Tibial nerve (tissue), 4 donors: ENCODE data around the gene MSH3. TPM values are rescaled to one million over a fixed set of nuclear protein-coding genes. Genes with fewer than 3 reads are reported as not detected.

ENCODE experiments used
- DNase-seq, 2 donors: peaks; one replicate each; pipeline ENCODE4 v3.0.0-alpha.2; 2019; ENCODE audit warnings: low spot score in 2 of 2
- H3K27ac ChIP-seq, 4 donors: fragments of 200-600 bp; sonication (generic) in 3 of 4; one replicate each; pipeline ENCODE4 v1.5.1; 2017 to 2019; ENCODE audit warnings: mild to moderate bottlenecking in 1 of 4
- H3K27me3 ChIP-seq, 2 donors: fragments of 200-600 bp; sonication (generic) in 1 of 2; one replicate each; pipeline versions ENCODE4 v1.5.1 to v1.6.0; 2017 to 2019
- H3K36me3 ChIP-seq, 3 donors: fragments of 200-600 bp; sonication (generic); one replicate each; pipeline ENCODE4 v1.5.1; 2018 to 2019
- H3K4me1 ChIP-seq, 4 donors: fragments of 200-600 bp; sonication (generic) in 3 of 4; one replicate each; pipeline ENCODE4 v1.5.1; 2017 to 2019
- H3K4me3 ChIP-seq, 4 donors: fragments of 200-600 bp; sonication (generic) in 3 of 4; one replicate each; pipeline ENCODE4 v1.5.1; 2017 to 2019; ENCODE audit warnings: mild to moderate bottlenecking in 1 of 4, moderate library complexity in 1 of 4
- H3K9me3 ChIP-seq, 4 donors: fragments of 200-600 bp; sonication (generic) in 3 of 4; one replicate each; pipeline ENCODE4 v1.5.1; 2017 to 2019
- CTCF ChIP-seq, 5 experiments: fragments of 200-600 bp in 3 of 5; fragments of 450-650 bp in 2 of 5; sonication (generic) in 3 of 5; IDR thresholded peaks; one replicate each; pipeline ENCODE4 v1.5.1; 2016 to 2019; ENCODE audit warnings: antibody characterized with exemption in 5 of 5, mild to moderate bottlenecking in 3 of 5, moderate library complexity in 2 of 5
- EP300 ChIP-seq, 2 donors: sonication (generic); formaldehyde crosslinking; IDR thresholded peaks; one replicate each; pipeline ENCODE4 v1.6.1; 2017; ENCODE audit warnings: antibody characterized with exemption in 2 of 2, mild to moderate bottlenecking in 1 of 2
- POLR2A ChIP-seq, 2 donors: fragments of 450-650 bp; IDR thresholded peaks; one replicate each; pipeline ENCODE4 v1.6.1; 2017; ENCODE audit warnings: antibody characterized with exemption in 2 of 2, mild to moderate bottlenecking in 2 of 2, moderate library complexity in 2 of 2
- WGBS, 2 donors: methylation state at CpG; one replicate each; pipeline ENCODE4 v1.1.5; 2018; 5-methylcytosine and 5-hydroxymethylcytosine counted together
- total RNA-seq, 4 donors: library from RNA; depleted of rRNA; stranded (reverse); fragments of >200 nt; gene quantifications; one replicate each; pipeline ENCODE4 v1.1.0, GENCODE V29; 2016

The MSH3 gene
- total RNA-seq, 4 donors from 2014 or later = 8.8 to 16.8 (median 12.4) TPM

DNA sequence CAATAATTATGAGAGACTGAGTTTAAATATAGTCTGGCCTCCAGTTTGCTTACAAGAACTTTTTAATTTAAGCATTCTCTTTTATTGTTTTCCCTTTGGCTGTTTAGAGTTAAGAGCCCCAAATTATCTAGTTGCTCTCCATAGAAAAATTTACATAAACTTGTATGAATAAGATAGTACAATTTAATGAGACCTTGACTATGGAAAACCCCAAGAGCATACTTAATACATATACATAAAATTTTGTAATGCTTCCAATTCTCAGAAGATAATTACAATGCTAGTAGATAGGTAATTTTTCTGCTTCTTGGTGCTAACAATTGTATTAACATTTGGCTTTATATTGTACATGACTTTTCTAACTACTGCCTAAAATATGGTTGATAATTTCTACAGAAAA, 20.3 kb upstream of the MSH3 start:
- DNase-seq = no peak
- no peaks in the 10 kb centered on the region for H3K27me3 ChIP-seq
- H3K4me3 ChIP-seq = no peak overlapping the region
- H3K4me1 ChIP-seq = no peaks in the 10 kb centered on the region
- TF ChIP-seq EP300 (IDR thresholded peaks at IDR 0.05) = no peak
- H3K9me3 ChIP-seq = no peaks in the 10 kb centered on the region
- peaks cover 0 to 61% (median 0%) of the 10 kb centered on the region in 3 donors for H3K36me3 ChIP-seq
- no peak overlapping the region for H3K27ac ChIP-seq

DNA sequence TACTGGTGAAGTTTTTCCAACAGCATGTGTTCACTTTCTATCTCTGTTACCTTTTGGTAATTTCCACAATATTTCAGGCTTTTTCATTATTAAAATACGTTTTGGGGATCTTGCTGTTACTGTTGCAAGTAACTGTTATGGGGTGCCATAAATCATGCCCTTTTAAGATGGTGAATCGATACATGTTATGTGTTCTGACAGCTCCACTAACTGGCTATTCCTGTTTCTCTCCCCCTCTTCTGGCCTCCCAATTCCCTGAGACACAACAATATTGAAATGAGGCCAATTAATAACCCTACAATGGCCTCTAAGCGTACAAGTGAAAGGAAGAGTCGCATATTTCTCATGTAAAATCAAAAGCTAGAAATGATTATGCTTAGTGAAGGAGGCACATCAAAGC, 13.1 kb upstream of the MSH3 start:
- no peak overlapping the region for H3K4me3 ChIP-seq
- no peak for DNase-seq
- H3K27me3 ChIP-seq = no peaks in the 10 kb centered on the region
- TF ChIP-seq CTCF (IDR thresholded peaks at IDR 0.05) (no peak), POLR2A (IDR thresholded peaks at IDR 0.05) (no peak), EP300 (IDR thresholded peaks at IDR 0.05) (no peak)
- no peaks in the 10 kb centered on the region for H3K9me3 ChIP-seq
- WGBS, 2 donors = 87% methylated on average over 4 of the region's 4 CpGs
- H3K4me1 ChIP-seq = no peaks in the 10 kb centered on the region
- no peak overlapping the region for H3K27ac ChIP-seq
- peaks cover 0 to 90% (median 0%) of the 10 kb centered on the region in 3 donors for H3K36me3 ChIP-seq

DNA sequence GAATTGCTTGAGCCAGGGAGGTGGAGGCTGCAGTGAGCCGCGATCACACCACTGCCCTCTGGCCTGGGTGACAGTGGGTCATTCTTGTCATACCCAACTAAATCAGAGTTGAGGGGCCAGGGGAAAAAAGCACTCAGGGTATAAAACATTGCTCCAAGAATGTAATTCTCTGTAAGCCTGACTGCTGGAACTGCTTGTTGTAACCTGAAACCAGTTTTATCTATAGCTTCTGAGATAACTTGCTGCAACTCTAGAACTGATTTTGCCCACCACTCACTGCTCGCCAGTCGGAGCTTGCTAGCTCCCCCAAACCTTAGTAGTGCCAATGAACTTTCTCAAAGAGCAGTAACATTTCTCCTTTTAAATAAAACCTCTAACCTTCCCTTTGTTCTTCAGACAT, 9.6 kb upstream of the MSH3 start:
- Histone ChIP-seq H3K4me1 (no peaks in the 10 kb centered on the region), H3K4me3 (no peak overlapping the region), H3K27me3 (no peaks in the 10 kb centered on the region), H3K27ac (no peak overlapping the region), H3K9me3 (no peaks in the 10 kb centered on the region), H3K36me3 (peaks cover 0 to 96% (median 0%) of the 10 kb centered on the region in 3 donors)
- no peak for DNase-seq
- TF ChIP-seq POLR2A (IDR thresholded peaks at IDR 0.05) (no peak), CTCF (IDR thresholded peaks at IDR 0.05) (no peak), EP300 (IDR thresholded peaks at IDR 0.05) (no peak)
- WGBS, 2 donors = 88 to 98% methylated on average over 4 of the region's 4 CpGs

GRCh38 chr5:80646926-80647325, 7.5 kb upstream of the MSH3 start:
- H3K4me1 ChIP-seq = no peaks in the 10 kb centered on the region
- H3K27me3 ChIP-seq = no peaks in the 10 kb centered on the region
- no peak for DNase-seq
- no peak overlapping the region for H3K4me3 ChIP-seq
- TF ChIP-seq EP300 (IDR thresholded peaks at IDR 0.05) (no peak), POLR2A (IDR thresholded peaks at IDR 0.05) (no peak), CTCF (IDR thresholded peaks at IDR 0.05) (no peak)
- H3K36me3 ChIP-seq = peaks cover 0 to 75% (median 0%) of the 10 kb centered on the region in 3 donors
- 69 to 75% methylated on average over 3 of the region's 3 CpGs for WGBS, 2 donors
- no peak overlapping the region for H3K27ac ChIP-seq
- H3K9me3 ChIP-seq = no peaks in the 10 kb centered on the region

GRCh38 chr5:80653502-80653901, 950 bp upstream of the MSH3 start:
- Histone ChIP-seq H3K4me3 (peak overlapping the region in 2 of 4 donors; percentile 71 to 89), H3K36me3 (peaks cover 0 to 31% (median 0%) of the 10 kb centered on the region in 3 donors), H3K27ac (no peak overlapping the region), H3K4me1 (peaks cover 0 to 22% (median 15%) of the 10 kb centered on the region in 4 donors), H3K9me3 (no peaks in the 10 kb centered on the region), H3K27me3 (no peaks in the 10 kb centered on the region)
- TF ChIP-seq EP300 (IDR thresholded peaks at IDR 0.05) (no peak), CTCF (IDR thresholded peaks at IDR 0.05) (no peak), POLR2A (IDR thresholded peaks at IDR 0.05) (no peak)
- no peak for DNase-seq
- WGBS, 2 donors = 41 to 43% methylated on average over 7 to 8 of the region's 8 CpGs

- DNase-seq = no peak
- 0 to 1% methylated on average over 8 to 20 of the region's 24 CpGs for WGBS, 2 donors
- peaks cover 0 to 31% (median 0%) of the 10 kb centered on the region in 3 donors for H3K36me3 ChIP-seq
- TF ChIP-seq EP300 (IDR thresholded peaks at IDR 0.05) (no peak), POLR2A (IDR thresholded peaks at IDR 0.05) (no peak), CTCF (IDR thresholded peaks at IDR 0.05) (no peak)
- peaks cover 0 to 22% (median 15%) of the 10 kb centered on the region in 4 donors for H3K4me1 ChIP-seq
- H3K9me3 ChIP-seq = no peaks in the 10 kb centered on the region
- H3K4me3 ChIP-seq = peak overlapping the region; percentile 71 to 95 (median 92)
- H3K27me3 ChIP-seq = no peaks in the 10 kb centered on the region
- H3K27ac ChIP-seq = peak overlapping the region in 1 of 4 donors; percentile 13
Measured at GRCh38 chr5:80654054-80654390, 430 bp upstream of the MSH3 start.
